ENCODE measurements around the gene RAPSN.

- TF ChIP-seq CTCF (IDR thresholded peaks at IDR 0.05) (no peak), EZH2 (IDR thresholded peaks at IDR 0.05) (no peak)
These were observed 3.1 kb downstream of the RAPSN start for GRCh38 chr11:47445840-47446239.

Data from neural progenitor cell (in vitro differentiated cells).